HG03571 (cell line): ENCODE measurements around the gene MRPS7.

Experiments used
- ATAC-seq: cut with Tn5 transposase; IDR thresholded peaks from one replicate; pipeline ENCODE4 v1.9.1; 2021; ENCODE audit not compliant: unreplicated experiment

MRPS7 gene

GRCh38 chr17:75261336-75262111 lies at the start of gene MRPS7, which contains the start of gene GGA3:
TSS of gene MRPS7 (plus strand) at chr17:75261879. CDS start at chr17:75261901, 22 bp downstream.
TSS of gene GGA3 (minus strand) at chr17:75261606. CDS start at chr17:75261587, 19 bp downstream.
- ATAC-seq: peak; percentile 83

GRCh38 chr17:75218131-75218530 lies 43.5 kb upstream of the MRPS7 start:
- ATAC-seq: no peak

GRCh38 chr17:75219815-75220214 lies 41.9 kb upstream of the MRPS7 start:
- ATAC-seq: no peak

GRCh38 chr17:75225016-75225415 lies 36.7 kb upstream of the MRPS7 start:
- no peak for ATAC-seq

GRCh38 chr17:75227729-75228128 lies 34.0 kb upstream of the MRPS7 start:
- no peak for ATAC-seq

GRCh38 chr17:75228305-75228704 lies 33.4 kb upstream of the MRPS7 start:
- ATAC-seq: no peak

- no peak for ATAC-seq
These were observed 32.8 kb upstream of the MRPS7 start for GRCh38 chr17:75228847-75229246.

- no peak for ATAC-seq
These were observed 30.6 kb upstream of the MRPS7 start for GRCh38 chr17:75231071-75231470.

- ATAC-seq: no peak
These were observed 29.8 kb upstream of the MRPS7 start for GRCh38 chr17:75231741-75232464.

- no peak for ATAC-seq
These were observed 28.9 kb upstream of the MRPS7 start for GRCh38 chr17:75232786-75233185.

- ATAC-seq: no peak
These were observed 24.3 kb upstream of the MRPS7 start for GRCh38 chr17:75237100-75238014.

GRCh38 chr17:75238020-75238580 lies 23.6 kb upstream of the MRPS7 start:
- no peak for ATAC-seq

GRCh38 chr17:75238684-75239191 lies 22.9 kb upstream of the MRPS7 start:
- ATAC-seq: no peak

- no peak for ATAC-seq
These were observed 22.5 kb upstream of the MRPS7 start for GRCh38 chr17:75239214-75239613.

GRCh38 chr17:75239778-75240393 lies 21.8 kb upstream of the MRPS7 start:
- no peak for ATAC-seq

- ATAC-seq: no peak
These were observed 21.1 kb upstream of the MRPS7 start for GRCh38 chr17:75240394-75241142.

GRCh38 chr17:75241143-75241430 lies 20.6 kb upstream of the MRPS7 start:
- ATAC-seq: no peak

- no peak for ATAC-seq
These were observed 20.2 kb upstream of the MRPS7 start for GRCh38 chr17:75241502-75241901.

- ATAC-seq: no peak
These were observed 19.7 kb upstream of the MRPS7 start for GRCh38 chr17:75241996-75242460.
